Measurements from ENCODE around the gene POLR1E. TPM values are rescaled to one million over a fixed set of nuclear protein-coding genes. Genes with fewer than 3 reads are reported as not detected.

Gene POLR1E
- total RNA-seq, 1 experiment from 2014 or later, result 45.8 TPM

DNA sequence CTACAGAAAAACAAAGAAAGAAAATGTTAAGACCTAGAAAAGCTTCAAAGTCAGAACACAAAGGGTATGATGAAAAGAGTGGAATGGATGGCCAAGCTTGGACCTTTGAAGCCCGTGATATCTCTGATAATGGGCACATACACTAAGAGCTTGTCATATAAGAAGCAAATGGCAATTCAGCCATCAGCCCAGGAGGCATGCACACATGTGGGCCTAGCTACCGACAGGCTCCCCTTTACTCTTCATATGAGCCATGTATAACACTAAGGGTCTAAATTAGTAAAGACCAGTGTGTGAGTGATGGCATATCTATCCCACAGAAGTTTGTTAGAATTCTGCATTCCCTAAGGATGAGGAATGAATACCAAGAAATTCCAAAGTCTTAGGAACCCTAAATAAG lies 43.2 kb upstream of the POLR1E start:
- Histone ChIP-seq H2BK12ac (ENCODE audit: insufficient read length, low read depth, low read length) (no peak overlapping the region), H3K23me2 (ENCODE audit: insufficient read length, low read depth, low read length, poor library complexity, severe bottlenecking) (no peaks in the 10 kb centered on the region), H3K18ac (ENCODE audit: insufficient read length, low read depth, low read length) (no peak overlapping the region), H3K79me2 (ENCODE audit: insufficient read depth, low read length) (peaks cover 4% of the 10 kb centered on the region), H2AK5ac (ENCODE audit: insufficient read length, low read length) (no peak overlapping the region), H2BK15ac (ENCODE audit: low read depth, low read length) (no peak overlapping the region), H3K9ac (ENCODE audit: extremely low read depth, insufficient read length, low read length) (no peak overlapping the region), H4K20me1 (ENCODE audit: control insufficient read depth, insufficient read depth, insufficient read length) (peaks cover 1% of the 10 kb centered on the region), H3K4ac (ENCODE audit: low read depth, low read length) (no peak overlapping the region), H3K4me1 (ENCODE audit: insufficient read depth, low read length) (no peaks in the 10 kb centered on the region), H3K27ac (ENCODE audit: insufficient read length, low read depth, low read length) (no peak overlapping the region), H3T11ph (ENCODE audit: low read length) (no peak overlapping the region), H2BK5ac (ENCODE audit: insufficient read length, low read length) (no peak overlapping the region), H3K56ac (ENCODE audit: insufficient read length, low read depth, low read length) (no peak overlapping the region), H3K27me3 (ENCODE audit: insufficient read depth, low read length) (no peaks in the 10 kb centered on the region), H4K8ac (replicated peaks; ENCODE audit: insufficient read length, low read depth, low read length) (no peak overlapping the region), H4K5ac (ENCODE audit: insufficient read length, low read depth, low read length) (no peak overlapping the region), H3K9me3 (ENCODE audit: control insufficient read depth, low read depth, low read length) (no peaks in the 10 kb centered on the region), H2BK20ac (ENCODE audit: low read depth, low read length, poor library complexity, severe bottlenecking) (no peak overlapping the region), H3K4me2 (ENCODE audit: insufficient read depth, insufficient read length, low read length) (no peak overlapping the region), H4K91ac (ENCODE audit: insufficient read length, low read depth, low read length) (no peak overlapping the region), H2BK120ac (ENCODE audit: low read depth, low read length, poor library complexity, severe bottlenecking) (no peak overlapping the region), H3K14ac (ENCODE audit: insufficient read depth, low read length) (no peak overlapping the region), H3K79me1 (ENCODE audit: insufficient read depth, low read depth, low read length, poor library complexity, severe bottlenecking) (peaks cover 14% of the 10 kb centered on the region), H3K23ac (ENCODE audit: insufficient read length, low read depth, low read length) (no peak overlapping the region), H2AFZ (ENCODE audit: low read length) (no peak overlapping the region)
- no peaks in the 10 kb centered on the region; the same call in 1 of the 2 replicates for H3K27me3 Mint-ChIP-seq (ENCODE audit: low read depth)
- TF ChIP-seq, protein P1, sequence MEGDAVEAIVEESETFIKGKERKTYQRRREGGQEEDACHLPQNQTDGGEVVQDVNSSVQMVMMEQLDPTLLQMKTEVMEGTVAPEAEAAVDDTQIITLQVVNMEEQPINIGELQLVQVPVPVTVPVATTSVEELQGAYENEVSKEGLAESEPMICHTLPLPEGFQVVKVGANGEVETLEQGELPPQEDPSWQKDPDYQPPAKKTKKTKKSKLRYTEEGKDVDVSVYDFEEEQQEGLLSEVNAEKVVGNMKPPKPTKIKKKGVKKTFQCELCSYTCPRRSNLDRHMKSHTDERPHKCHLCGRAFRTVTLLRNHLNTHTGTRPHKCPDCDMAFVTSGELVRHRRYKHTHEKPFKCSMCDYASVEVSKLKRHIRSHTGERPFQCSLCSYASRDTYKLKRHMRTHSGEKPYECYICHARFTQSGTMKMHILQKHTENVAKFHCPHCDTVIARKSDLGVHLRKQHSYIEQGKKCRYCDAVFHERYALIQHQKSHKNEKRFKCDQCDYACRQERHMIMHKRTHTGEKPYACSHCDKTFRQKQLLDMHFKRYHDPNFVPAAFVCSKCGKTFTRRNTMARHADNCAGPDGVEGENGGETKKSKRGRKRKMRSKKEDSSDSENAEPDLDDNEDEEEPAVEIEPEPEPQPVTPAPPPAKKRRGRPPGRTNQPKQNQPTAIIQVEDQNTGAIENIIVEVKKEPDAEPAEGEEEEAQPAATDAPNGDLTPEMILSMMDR (conservative IDR thresholded peaks at IDR 0.05), result no peak
- H3K4me1 Mint-ChIP-seq, result peaks cover 2 to 4% of the 10 kb centered on the region in 2 experiments; a peak in 1 of 4 replicates
- H3K36me3 Mint-ChIP-seq (ENCODE audit: insufficient read depth in 1 of 3, low read depth in 3 of 3), result peaks cover 27 to 55% (median 49%) of the 10 kb centered on the region in 3 experiments; a peak in 6 of 7 replicates
- no peak overlapping the region for H3K4me3 Mint-ChIP-seq
- DNase-seq, result no peak
- H3K27ac Mint-ChIP-seq, result no peak overlapping the region
- H3K9me3 Mint-ChIP-seq, result no peaks in the 10 kb centered on the region
- WGBS (ENCODE audit: extremely low coverage, insufficient read length, low lambda C conversion rate), result no CpG with 5 or more reads among the region's 2 CpGs
